Keratinocyte (primary cell): Measurements from ENCODE around the gene AFG1L.

Source experiments
- EZH2 ChIP-seq: IDR thresholded peaks from one replicate; pipeline ENCODE4 v1.6.1; 2012; ENCODE audit warnings: inconsistent platforms, mild to moderate bottlenecking, low read length, moderate library complexity
- TF ChIP-seq, protein P1 (sequence below), 3 experiments: IDR thresholded peaks in 1 of 3; conservative IDR thresholded peaks in 1 of 3; optimal IDR thresholded peaks in 1 of 3; 2 replicates in 2 of 3; 3 replicates in 1 of 3; pipeline versions ENCODE3 to v1.5.1; 2011; ENCODE audit warnings: low read length in 3 of 3, mild to moderate bottlenecking in 3 of 3, moderate library complexity in 2 of 3, control low read depth in 1 of 3, inconsistent platforms in 1 of 3; ENCODE audit not compliant: insufficient read depth in 2 of 3; ENCODE audit errors: extremely low read depth in 1 of 3

DNA sequence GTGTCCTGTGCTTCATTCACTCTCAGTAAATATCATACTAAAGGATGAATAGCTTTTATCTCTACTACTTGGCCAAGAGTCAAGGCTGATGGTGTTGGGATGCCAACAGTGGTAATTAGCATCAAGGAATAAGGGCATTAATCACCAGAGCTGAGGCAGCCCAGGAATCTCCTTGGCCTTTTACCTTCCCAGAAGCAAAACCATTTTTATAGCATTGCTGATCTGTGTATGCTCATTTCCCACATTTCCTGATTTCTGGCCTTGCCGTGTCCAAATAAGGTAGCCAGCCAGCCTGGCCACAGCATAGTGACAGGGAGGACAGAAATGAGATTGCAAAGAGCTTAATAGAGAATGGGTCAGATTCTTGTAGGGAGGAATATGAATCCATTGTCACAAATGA lies 189.2 kb downstream of the AFG1L start:
- TF ChIP-seq, protein P1, sequence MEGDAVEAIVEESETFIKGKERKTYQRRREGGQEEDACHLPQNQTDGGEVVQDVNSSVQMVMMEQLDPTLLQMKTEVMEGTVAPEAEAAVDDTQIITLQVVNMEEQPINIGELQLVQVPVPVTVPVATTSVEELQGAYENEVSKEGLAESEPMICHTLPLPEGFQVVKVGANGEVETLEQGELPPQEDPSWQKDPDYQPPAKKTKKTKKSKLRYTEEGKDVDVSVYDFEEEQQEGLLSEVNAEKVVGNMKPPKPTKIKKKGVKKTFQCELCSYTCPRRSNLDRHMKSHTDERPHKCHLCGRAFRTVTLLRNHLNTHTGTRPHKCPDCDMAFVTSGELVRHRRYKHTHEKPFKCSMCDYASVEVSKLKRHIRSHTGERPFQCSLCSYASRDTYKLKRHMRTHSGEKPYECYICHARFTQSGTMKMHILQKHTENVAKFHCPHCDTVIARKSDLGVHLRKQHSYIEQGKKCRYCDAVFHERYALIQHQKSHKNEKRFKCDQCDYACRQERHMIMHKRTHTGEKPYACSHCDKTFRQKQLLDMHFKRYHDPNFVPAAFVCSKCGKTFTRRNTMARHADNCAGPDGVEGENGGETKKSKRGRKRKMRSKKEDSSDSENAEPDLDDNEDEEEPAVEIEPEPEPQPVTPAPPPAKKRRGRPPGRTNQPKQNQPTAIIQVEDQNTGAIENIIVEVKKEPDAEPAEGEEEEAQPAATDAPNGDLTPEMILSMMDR (optimal IDR thresholded peaks at IDR 0.05 in 1 of 3, IDR thresholded peaks at IDR 0.05 in 1 of 3, conservative IDR thresholded peaks at IDR 0.05 in 1 of 3; ENCODE audit: extremely low read depth in 1 of 3, insufficient read depth in 2 of 3, low read length in 3 of 3), result no peak
- no peak for TF ChIP-seq EZH2
